HepG2 (cell line): ENCODE data around the gene UBAC1. TPM values are rescaled to one million over a fixed set of nuclear protein-coding genes. Genes with fewer than 3 reads are reported as not detected.

ENCODE experiments used
- ATAC-seq: fragments of 200-7000 bp; cut with Tn5 transposase; 3 replicates; pipeline ENCODE4 v1.9.1; 2020; ENCODE audit warnings: mild to moderate bottlenecking, moderate library complexity
- BruUV-seq: library from RNA; stranded (reverse); fragments of 400-500 nt; replicated peaks from 2 replicates; lab custom pipeline; 2021; lab: Mats Ljungman, UMichigan
- CTCF ChIA-PET: fragments of 300-600 bp; formaldehyde crosslinking; extraction: SDS; loops from one replicate; lab custom pipeline; 2021; ENCODE audit warnings: low total read pairs, inconsistent platforms, low intra/inter-chr PET ratio; lab: Yijun Ruan, JAX
- POLR2A ChIA-PET: fragments of 350-600 bp; sonication (Branson Sonifier 250); formaldehyde crosslinking; loops from one replicate; lab custom pipeline; 2020; ENCODE audit warnings: antibody characterized with exemption, inconsistent platforms; lab: Yijun Ruan, JAX
- DNase-seq: peaks from one replicate; pipeline ENCODE4 v3.0.0-alpha.2; 2015; ENCODE audit warnings: low spot score
- FAIRE-seq: peaks from 3 replicates; lab custom pipeline; 2011; peaks lifted over from hg19 to GRCh38; lab: Jason Lieb, UNC
- H2AFZ ChIP-seq: one replicate; pipeline ENCODE4 v1.6.1; 2011; ENCODE audit warnings: low read length, inconsistent platforms
- H3K27ac ChIP-seq: fragments of 300-600 bp; 3 replicates; pipeline ENCODE4 v1.8.0; 2011; ENCODE audit warnings: mixed run types, mild to moderate bottlenecking, mixed read lengths, low read length, inconsistent platforms; ENCODE audit not compliant: insufficient read depth; ENCODE audit errors: extremely low read length
- H3K27me3 ChIP-seq, 2 experiments: fragments of 200-600 bp in 1 of 2; 2 replicates in 1 of 2; 3 replicates in 1 of 2; pipeline versions ENCODE4 v1.6.0 to v1.8.0; 2011; ENCODE audit warnings: low read length in 2 of 2, mild to moderate bottlenecking in 2 of 2, moderate library complexity in 2 of 2, inconsistent platforms in 1 of 2; ENCODE audit not compliant: insufficient read depth in 2 of 2, control insufficient read depth in 1 of 2
- H3K36me3 ChIP-seq, 2 experiments: fragments of 200-600 bp in 1 of 2; replicated peaks in 1 of 2; 2 replicates in 1 of 2; 3 replicates in 1 of 2; pipeline versions ENCODE4 v1.5.1 to v1.8.0; 2011; ENCODE audit warnings: low read length in 2 of 2, inconsistent platforms in 1 of 2; ENCODE audit not compliant: insufficient read depth in 2 of 2, control insufficient read depth in 1 of 2
- H3K4me1 ChIP-seq: 2 replicates; pipeline ENCODE4 v1.5.1; 2012; ENCODE audit warnings: low read length, inconsistent platforms; ENCODE audit not compliant: insufficient read depth
- H3K4me2 ChIP-seq: 2 replicates; pipeline ENCODE4 v1.6.0; 2011; ENCODE audit warnings: low read depth, low read length, inconsistent platforms
- H3K4me3 ChIP-seq, 3 experiments: fragments of 200-600 bp in 1 of 3; sonication (generic), shearing (Covaris generic) in 1 of 3; replicated peaks in 1 of 3; 2 replicates each; pipeline ENCODE4 v1.5.1; 2011 to 2016; ENCODE audit warnings: low read length in 3 of 3, inconsistent platforms in 2 of 3, low read depth in 2 of 3, mild to moderate bottlenecking in 2 of 3, control low read depth in 1 of 3, mixed read lengths in 1 of 3; ENCODE audit not compliant: insufficient read depth in 1 of 3
- H3K79me2 ChIP-seq: one replicate; pipeline ENCODE4 v1.6.1; 2011; ENCODE audit warnings: low read length, inconsistent platforms; ENCODE audit not compliant: insufficient read depth
- H3K9ac ChIP-seq: 2 replicates; pipeline ENCODE4 v1.6.0; 2011; ENCODE audit warnings: mild to moderate bottlenecking, low read depth, low read length, inconsistent platforms; ENCODE audit not compliant: insufficient read depth
- H3K9me3 ChIP-seq: 2 replicates; pipeline ENCODE4 v1.5.1; 2012; ENCODE audit warnings: mild to moderate bottlenecking, low read length
- H4K20me1 ChIP-seq: 2 replicates; pipeline ENCODE4 v1.6.0; 2011; ENCODE audit warnings: inconsistent platforms, mild to moderate bottlenecking, low read length, moderate library complexity; ENCODE audit not compliant: insufficient read depth
- CBX5 ChIP-seq: sonication (generic); formaldehyde crosslinking; IDR thresholded peaks from 2 replicates; pipeline ENCODE4 v1.4.0; 2020; ENCODE audit warnings: missing genetic modification reagents, borderline replicate concordance
- CCAR2 ChIP-seq: fragments of 200-400 bp; formaldehyde crosslinking; optimal IDR thresholded peaks from 2 replicates; pipeline ENCODE3; 2018; ENCODE audit warnings: low read depth, mild to moderate bottlenecking, low read length, moderate library complexity
- DPF2 ChIP-seq: sonication (generic); formaldehyde crosslinking; IDR thresholded peaks from 2 replicates; pipeline ENCODE4 v1.4.0; 2020; ENCODE audit warnings: mild to moderate bottlenecking, low read depth, missing genetic modification reagents, borderline replicate concordance
- ETV5 ChIP-seq: IDR thresholded peaks from 2 replicates; pipeline ENCODE4 v1.6.1; 2018; ENCODE audit warnings: missing biosample characterization, missing genetic modification reagents, inconsistent platforms, borderline replicate concordance
- GATAD1 ChIP-seq: IDR thresholded peaks from 2 replicates; pipeline ENCODE4 v1.6.1; 2016; ENCODE audit warnings: missing genetic modification reagents, missing compliant biosample characterization
- GATAD2A ChIP-seq: IDR thresholded peaks from 2 replicates; pipeline ENCODE4 v1.6.1; 2016
- HDAC1 ChIP-seq: sonication (generic); formaldehyde crosslinking; IDR thresholded peaks from 2 replicates; pipeline ENCODE4 v1.5.1; 2020; ENCODE audit warnings: mild to moderate bottlenecking, missing genetic modification reagents
- HNRNPL ChIP-seq: fragments of 200-400 bp; formaldehyde crosslinking; IDR thresholded peaks from 2 replicates; pipeline ENCODE4 v1.6.1; 2017; ENCODE audit warnings: mild to moderate bottlenecking, low read depth, low read length
- PCBP1 ChIP-seq: fragments of 200-400 bp; formaldehyde crosslinking; IDR thresholded peaks from 2 replicates; pipeline ENCODE4 v1.6.1; 2017; ENCODE audit warnings: mild to moderate bottlenecking, low read depth, low read length, borderline replicate concordance
- SAP130 ChIP-seq: IDR thresholded peaks from 2 replicates; pipeline ENCODE4 v1.6.1; 2016; ENCODE audit warnings: low read depth
- SP140L ChIP-seq: sonication (generic); formaldehyde crosslinking; IDR thresholded peaks from 2 replicates; pipeline ENCODE4 v1.4.0; 2020; ENCODE audit warnings: missing genetic modification reagents, borderline replicate concordance
- ZBTB38 ChIP-seq: sonication (generic); formaldehyde crosslinking; IDR thresholded peaks from 2 replicates; pipeline ENCODE4 v1.5.1; 2020; ENCODE audit warnings: mild to moderate bottlenecking, missing genetic modification reagents
- ZC3H13 ChIP-seq: sonication (generic); formaldehyde crosslinking; IDR thresholded peaks from 2 replicates; pipeline ENCODE4 v1.8.1; 2023; ENCODE audit warnings: mild to moderate bottlenecking, missing genetic modification reagents, moderate library complexity
- ZNF263 ChIP-seq: sonication (generic); formaldehyde crosslinking; IDR thresholded peaks from 2 replicates; pipeline ENCODE4 v1.4.0; 2020; ENCODE audit warnings: missing genetic modification reagents
- ZNF75D ChIP-seq: sonication (generic); formaldehyde crosslinking; IDR thresholded peaks from 2 replicates; pipeline ENCODE4 v1.8.1; 2023; ENCODE audit warnings: missing genetic modification reagents, mild to moderate bottlenecking, borderline replicate concordance
- ZNF788 ChIP-seq: sonication (generic); formaldehyde crosslinking; IDR thresholded peaks from 2 replicates; pipeline ENCODE4 v1.5.0; 2020; ENCODE audit warnings: mild to moderate bottlenecking, missing genetic modification reagents, borderline replicate concordance
- WGBS: methylation state at CpG from one replicate; pipeline ENCODE4 v1.1.6; 2017; ENCODE audit warnings: low lambda C conversion rate; 5-methylcytosine and 5-hydroxymethylcytosine counted together
- in situ Hi-C: cut with HindIII; loops from 2 replicates; pipeline ENCODE4 v1.10.0; 2017; ENCODE audit warnings: low pct_unique_long_range_greater_than_20kb; ENCODE audit not compliant: extremely low pct_ligation_motif_present
- intact Hi-C: fragments of 100-400 bp; cut with micrococcal nuclease; formaldehyde crosslinking; loops from one replicate; pipeline ENCODE4 v1.10.0; 2022; ENCODE audit not compliant: unreplicated experiment
- polyA plus RNA-seq, 8 experiments: library from polyadenylated mRNA; depleted of rRNA in 3 of 8; stranded (reverse) in 7 of 8; unstranded in 1 of 8; fragments of >200 nt; fragmentation: Illumina TruSeq in 4 of 8; extraction: Trizol in 4 of 8; gene quantifications; 2 replicates each; pipeline versions ENCODE4 v1.2.1 to v1.2.3, GENCODE V29; 2011 to 2016; ENCODE audit warnings: low read depth in 4 of 8, missing spikeins in 1 of 8, mixed read lengths in 1 of 8; ENCODE audit not compliant: insufficient read depth in 1 of 8
- total RNA-seq, 5 experiments: library from RNA; depleted of rRNA; stranded (reverse); fragments of >200 nt; fragmentation: Illumina TruSeq; extraction: Trizol; gene quantifications; 2 replicates each; pipeline ENCODE4 v1.2.3, GENCODE V29; 2016; ENCODE audit warnings: low read depth in 1 of 5
- TF ChIP-seq, protein P1 (sequence below): sonication (generic); formaldehyde crosslinking; IDR thresholded peaks from 2 replicates; pipeline ENCODE4 v1.4.0; 2020; ENCODE audit warnings: missing genetic modification reagents
- TF ChIP-seq, protein P2 (sequence below): sonication (generic); formaldehyde crosslinking; IDR thresholded peaks from 2 replicates; pipeline ENCODE4 v1.5.0; 2020; ENCODE audit warnings: mild to moderate bottlenecking, missing genetic modification reagents

UBAC1 gene
- total and polyA plus RNA-seq, 2 of the 13 experiments (the other 11 are each of a cell fraction or from before 2014, with no cell fraction given): 32.2 to 34.1 TPM

- no peak for TF ChIP-seq CBX5 (CRISPR knock-in tag)
- TF ChIP-seq GATAD1: peak; percentile 75
- peak; percentile 66 for TF ChIP-seq SAP130 (CRISPR knock-in tag)
Measured at GRCh38 chr9:135961277-135961715, at the start of gene UBAC1 (continued).

GRCh38 chr9:136010615-136011361, 49.6 kb upstream of the UBAC1 start:
- BruUV-seq: no TSS peak
- Histone ChIP-seq H3K9me3 (no peaks in the 10 kb centered on the region), H3K36me3 (peaks cover 1 to 5% of the 10 kb centered on the region in 2 experiments; a peak in 1 of 5 replicates), H3K79me2 (peaks cover 5% of the 10 kb centered on the region), H4K20me1 (no peaks in the 10 kb centered on the region), H3K4me1 (peaks cover 95% of the 10 kb centered on the region), H3K4me3 (peak overlapping the region in 2 of 3 experiments; percentile 38 to 66; a peak in 5 of 6 replicates), H3K9ac (peak overlapping the region; percentile 64), H3K4me2 (peak overlapping the region; percentile 70), H3K27ac (peak overlapping the region; percentile 88), H3K27me3 (no peaks in the 10 kb centered on the region), H2AFZ (no peak overlapping the region)
- intact Hi-C loops: loop anchor here (5.0 kb wide), 1 partner anchor 42 kb away; no protein-coding TSS in a partner anchor
- DNase-seq (no peak), FAIRE-seq (no peak), ATAC-seq (no peak)
- WGBS: 83% methylated on average over 20 of the region's 28 CpGs
- CTCF ChIA-PET: no interaction called here
- in situ Hi-C loops: no loop called here
- POLR2A ChIA-PET: interaction anchor here (1.4 to 2.5 kb wide), 8 partner anchors 8 to 107 kb away, joined by 3 to 98 read pairs (median 11); partner anchors contain the start of gene TMEM250
- TF ChIP-seq CCAR2: no peak
- TF ChIP-seq, protein P1, sequence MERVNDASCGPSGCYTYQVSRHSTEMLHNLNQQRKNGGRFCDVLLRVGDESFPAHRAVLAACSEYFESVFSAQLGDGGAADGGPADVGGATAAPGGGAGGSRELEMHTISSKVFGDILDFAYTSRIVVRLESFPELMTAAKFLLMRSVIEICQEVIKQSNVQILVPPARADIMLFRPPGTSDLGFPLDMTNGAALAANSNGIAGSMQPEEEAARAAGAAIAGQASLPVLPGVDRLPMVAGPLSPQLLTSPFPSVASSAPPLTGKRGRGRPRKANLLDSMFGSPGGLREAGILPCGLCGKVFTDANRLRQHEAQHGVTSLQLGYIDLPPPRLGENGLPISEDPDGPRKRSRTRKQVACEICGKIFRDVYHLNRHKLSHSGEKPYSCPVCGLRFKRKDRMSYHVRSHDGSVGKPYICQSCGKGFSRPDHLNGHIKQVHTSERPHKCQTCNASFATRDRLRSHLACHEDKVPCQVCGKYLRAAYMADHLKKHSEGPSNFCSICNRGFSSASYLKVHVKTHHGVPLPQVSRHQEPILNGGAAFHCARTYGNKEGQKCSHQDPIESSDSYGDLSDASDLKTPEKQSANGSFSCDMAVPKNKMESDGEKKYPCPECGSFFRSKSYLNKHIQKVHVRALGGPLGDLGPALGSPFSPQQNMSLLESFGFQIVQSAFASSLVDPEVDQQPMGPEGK (CRISPR knock-in tag): 0 out of 2 replicates have a peak, but pooled peaks have one; percentile 12
- no peak for TF ChIP-seq ZNF75D (CRISPR knock-in tag)
- TF ChIP-seq, protein P2, sequence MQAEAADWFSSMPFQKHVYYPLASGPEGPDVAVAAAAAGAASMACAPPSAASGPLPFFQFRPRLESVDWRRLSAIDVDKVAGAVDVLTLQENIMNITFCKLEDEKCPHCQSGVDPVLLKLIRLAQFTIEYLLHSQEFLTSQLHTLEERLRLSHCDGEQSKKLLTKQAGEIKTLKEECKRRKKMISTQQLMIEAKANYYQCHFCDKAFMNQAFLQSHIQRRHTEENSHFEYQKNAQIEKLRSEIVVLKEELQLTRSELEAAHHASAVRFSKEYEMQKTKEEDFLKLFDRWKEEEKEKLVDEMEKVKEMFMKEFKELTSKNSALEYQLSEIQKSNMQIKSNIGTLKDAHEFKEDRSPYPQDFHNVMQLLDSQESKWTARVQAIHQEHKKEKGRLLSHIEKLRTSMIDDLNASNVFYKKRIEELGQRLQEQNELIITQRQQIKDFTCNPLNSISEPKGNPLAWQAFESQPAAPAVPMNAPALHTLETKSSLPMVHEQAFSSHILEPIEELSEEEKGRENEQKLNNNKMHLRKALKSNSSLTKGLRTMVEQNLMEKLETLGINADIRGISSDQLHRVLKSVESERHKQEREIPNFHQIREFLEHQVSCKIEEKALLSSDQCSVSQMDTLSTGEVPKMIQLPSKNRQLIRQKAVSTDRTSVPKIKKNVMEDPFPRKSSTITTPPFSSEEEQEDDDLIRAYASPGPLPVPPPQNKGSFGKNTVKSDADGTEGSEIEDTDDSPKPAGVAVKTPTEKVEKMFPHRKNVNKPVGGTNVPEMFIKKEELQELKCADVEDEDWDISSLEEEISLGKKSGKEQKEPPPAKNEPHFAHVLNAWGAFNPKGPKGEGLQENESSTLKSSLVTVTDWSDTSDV (CRISPR knock-in tag): peak; percentile 26; the same call in 1 of the 2 replicates
- peak; percentile 25; the same call in 1 of the 2 replicates for TF ChIP-seq ZBTB38
- 0 out of 2 replicates have a peak, but pooled peaks have one; percentile 25 for TF ChIP-seq ZNF788
- peak; percentile 74; the same call in 1 of the 2 replicates for TF ChIP-seq ZC3H13
- no peak for TF ChIP-seq SP140L (CRISPR knock-in tag)
- peak; percentile 41; the same call in 1 of the 2 replicates for TF ChIP-seq GATAD2A
- TF ChIP-seq ZNF263 (CRISPR knock-in tag): 0 out of 2 replicates have a peak, but pooled peaks have one; percentile 18
- TF ChIP-seq HNRNPL: 0 out of 2 replicates have a peak, but pooled peaks have one; percentile 69
- TF ChIP-seq PCBP1: 0 out of 2 replicates have a peak, but pooled peaks have one; percentile 44
- 0 out of 2 replicates have a peak, but pooled peaks have one; percentile 10 for TF ChIP-seq ETV5
- TF ChIP-seq DPF2 (CRISPR knock-in tag): peak; percentile 20; the same call in 1 of the 2 replicates
- TF ChIP-seq HDAC1 (CRISPR knock-in tag): 0 out of 2 replicates have a peak, but pooled peaks have one; percentile 20
